DOHH2 (cell line): Measurements from ENCODE around the gene PLK1.

Experiments
- CTCF ChIP-seq: fragments of 200-600 bp; sonication (generic); IDR thresholded peaks from one replicate; pipeline ENCODE4 v1.5.1; 2014; ENCODE audit warnings: antibody characterized with exemption, mild to moderate bottlenecking, low read depth, low read length; ENCODE audit not compliant: poor library complexity, severe bottlenecking
- EZH2phosphoT487 ChIP-seq: fragments of 200-600 bp; sonication (generic); IDR thresholded peaks from 2 replicates; pipeline ENCODE4 v1.6.1; 2017; ENCODE audit warnings: borderline replicate concordance, mild to moderate bottlenecking, antibody characterized with exemption, low read length, moderate library complexity, mixed read lengths

DNA sequence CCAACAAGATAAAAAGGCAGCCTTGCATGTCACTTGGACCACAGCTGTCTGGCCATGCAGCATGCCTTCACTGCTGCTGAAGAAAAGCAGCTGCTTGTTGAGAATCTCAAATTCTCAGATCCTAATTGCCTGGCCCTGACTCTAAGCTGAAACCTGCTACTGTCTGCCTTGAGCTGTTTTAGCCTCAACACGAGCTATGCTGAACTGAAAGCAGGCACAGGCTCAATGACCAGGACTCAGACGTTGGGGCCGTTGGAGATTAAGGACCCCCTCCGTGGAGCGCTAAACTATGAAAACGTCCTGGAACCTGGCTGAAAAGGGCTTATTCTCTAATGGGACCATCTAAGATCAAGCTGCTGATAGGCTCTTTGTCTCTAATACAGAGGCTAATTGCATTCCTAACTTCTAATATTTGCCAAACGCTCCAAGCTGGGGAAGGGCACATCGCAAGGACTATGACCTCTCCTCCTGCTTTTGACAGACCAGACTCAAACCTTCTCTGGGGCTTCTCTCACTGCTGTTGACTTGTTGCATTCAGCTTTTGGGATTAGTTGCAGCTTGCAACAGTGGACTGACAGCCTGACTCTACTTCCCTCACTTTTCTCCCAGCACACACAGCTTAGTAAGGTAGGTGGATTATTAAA, 4.6 kb upstream of the PLK1 start:
- TF ChIP-seq EZH2phosphoT487 (no peak), CTCF (no peak)
